ENCODE results near the gene HLCS. TPM values are rescaled to one million over a fixed set of nuclear protein-coding genes. Genes with fewer than 3 reads are reported as not detected.

Gene HLCS
- total and polyA plus RNA-seq, 2 donors (not counting 3 experiments of a cell fraction or from before 2014, with no cell fraction given), result 6.7 to 17.2 TPM

DNA sequence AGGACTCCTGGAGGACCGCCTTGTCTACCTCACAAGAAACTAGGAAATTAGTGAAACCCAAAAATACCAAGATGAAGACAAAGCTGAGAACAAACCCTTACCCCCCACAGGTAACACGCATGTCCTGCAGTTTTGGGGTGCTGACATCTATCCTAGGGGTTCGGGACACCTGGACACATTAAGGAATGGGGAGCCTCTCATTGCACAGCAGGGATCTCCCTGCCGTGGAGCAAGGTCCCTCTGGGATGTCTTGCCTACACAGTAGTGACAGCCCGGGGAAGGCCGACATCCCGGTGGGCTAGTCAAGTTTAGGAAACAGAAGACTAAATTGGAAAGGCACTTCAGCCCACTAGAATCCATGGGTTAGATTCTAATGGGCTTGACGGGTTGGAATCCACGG is 223.0 kb downstream of the HLCS start:
- CTCF ChIA-PET, result interaction anchor here (1.0 to 5.8 kb wide), 4 partner anchors 111 to 184 kb away, joined by 3 to 34 read pairs (median 16); no protein-coding TSS in a partner anchor
- dilution Hi-C loops (cut with MboI; ENCODE audit: extremely low pct_ligation_motif_present, low sequenced_read_pairs), result no loop called here
- intact Hi-C loops (cut with micrococcal nuclease), result no loop called here
- FAIRE-seq (no peak), DNase-seq (ENCODE audit: low read depth, low spot score) (no peak)
- H3K4me3 ChIP-seq (replicated peaks in 1 of 3; ENCODE audit: insufficient read depth in 1 of 3, low read depth in 1 of 3, low read length in 3 of 3), result no peak overlapping the region
- H3K4me2 ChIP-seq (ENCODE audit: insufficient read depth, low read length), result no peak overlapping the region
- H3K4me1 ChIP-seq (ENCODE audit: control insufficient read depth, extremely low read depth, insufficient read depth, low read length), result peaks cover 3% of the 10 kb centered on the region
- BruUV-seq (replicated peaks), result no TSS peak
- H3K9me3 ChIP-seq (replicated peaks; ENCODE audit: control insufficient read depth, insufficient read depth, low read length), result no peaks in the 10 kb centered on the region
- no peak overlapping the region for H3K27ac ChIP-seq (ENCODE audit: insufficient read depth, low read depth, low read length)
- no peak overlapping the region for H2AFZ ChIP-seq (ENCODE audit: low read depth, low read length)
- no peaks in the 10 kb centered on the region for H3K79me2 ChIP-seq (ENCODE audit: control insufficient read depth, insufficient read depth, low read length)
- POLR2A ChIA-PET, result no interaction called here
- H3K36me3 ChIP-seq (ENCODE audit: control insufficient read depth in 2 of 2, extremely low read depth in 1 of 2, insufficient read depth in 2 of 2, low read length in 2 of 2), result no peaks in the 10 kb centered on the region
- no peaks in the 10 kb centered on the region for H3K9me1 ChIP-seq (replicated peaks; ENCODE audit: control insufficient read depth, extremely low read depth, insufficient read depth, low read length)
- no peaks in the 10 kb centered on the region for H4K20me1 ChIP-seq (replicated peaks; ENCODE audit: control insufficient read depth, extremely low read depth, insufficient read depth, low read length)
- no peak for TF ChIP-seq MYC (IDR thresholded peaks at IDR 0.05; ENCODE audit: low read depth, low read length)
- TF ChIP-seq, protein P1, sequence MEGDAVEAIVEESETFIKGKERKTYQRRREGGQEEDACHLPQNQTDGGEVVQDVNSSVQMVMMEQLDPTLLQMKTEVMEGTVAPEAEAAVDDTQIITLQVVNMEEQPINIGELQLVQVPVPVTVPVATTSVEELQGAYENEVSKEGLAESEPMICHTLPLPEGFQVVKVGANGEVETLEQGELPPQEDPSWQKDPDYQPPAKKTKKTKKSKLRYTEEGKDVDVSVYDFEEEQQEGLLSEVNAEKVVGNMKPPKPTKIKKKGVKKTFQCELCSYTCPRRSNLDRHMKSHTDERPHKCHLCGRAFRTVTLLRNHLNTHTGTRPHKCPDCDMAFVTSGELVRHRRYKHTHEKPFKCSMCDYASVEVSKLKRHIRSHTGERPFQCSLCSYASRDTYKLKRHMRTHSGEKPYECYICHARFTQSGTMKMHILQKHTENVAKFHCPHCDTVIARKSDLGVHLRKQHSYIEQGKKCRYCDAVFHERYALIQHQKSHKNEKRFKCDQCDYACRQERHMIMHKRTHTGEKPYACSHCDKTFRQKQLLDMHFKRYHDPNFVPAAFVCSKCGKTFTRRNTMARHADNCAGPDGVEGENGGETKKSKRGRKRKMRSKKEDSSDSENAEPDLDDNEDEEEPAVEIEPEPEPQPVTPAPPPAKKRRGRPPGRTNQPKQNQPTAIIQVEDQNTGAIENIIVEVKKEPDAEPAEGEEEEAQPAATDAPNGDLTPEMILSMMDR (IDR thresholded peaks at IDR 0.05; ENCODE audit: extremely low read depth in 1 of 2, insufficient read depth in 1 of 2, low read depth in 1 of 2, low read length in 2 of 2), result no peak
- H3K27me3 ChIP-seq (ENCODE audit: control insufficient read depth in 2 of 2, insufficient read depth in 2 of 2, low read length in 2 of 2), result peaks cover 0 to 13% of the 10 kb centered on the region in 2 experiments
- H3K9ac ChIP-seq (replicated peaks; ENCODE audit: extremely low read depth, insufficient read depth, low read length), result no peak overlapping the region

DNA sequence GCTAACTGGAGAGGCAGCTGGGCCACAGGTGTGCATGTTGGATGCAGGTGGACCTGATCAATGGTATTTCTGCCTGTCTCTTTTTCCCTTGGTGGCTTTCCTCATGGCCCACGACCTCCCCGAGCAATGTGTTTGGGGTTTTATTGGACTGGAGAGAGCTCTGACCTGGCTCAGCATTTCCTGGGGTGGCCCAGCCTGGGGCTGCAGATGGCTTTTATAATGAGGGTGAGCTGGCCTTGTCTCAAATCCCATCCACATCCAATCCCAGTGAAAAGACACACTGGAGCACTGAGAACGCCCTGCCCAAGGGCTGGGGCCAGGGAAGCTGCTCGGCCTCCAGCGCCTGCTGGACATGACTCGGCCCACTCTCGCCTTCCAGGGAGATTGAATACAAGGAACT is 223.5 kb downstream of the HLCS start:
- H3K4me3 ChIP-seq (replicated peaks in 1 of 3; ENCODE audit: insufficient read depth in 1 of 3, low read depth in 1 of 3, low read length in 3 of 3), result no peak overlapping the region
- CTCF ChIA-PET, result interaction anchor here (1.0 to 5.8 kb wide), 4 partner anchors 111 to 184 kb away, joined by 3 to 34 read pairs (median 16); no protein-coding TSS in a partner anchor
- no peaks in the 10 kb centered on the region for H3K9me1 ChIP-seq (replicated peaks; ENCODE audit: control insufficient read depth, extremely low read depth, insufficient read depth, low read length)
- no peak overlapping the region for H3K9ac ChIP-seq (replicated peaks; ENCODE audit: extremely low read depth, insufficient read depth, low read length)
- no peaks in the 10 kb centered on the region for H3K79me2 ChIP-seq (ENCODE audit: control insufficient read depth, insufficient read depth, low read length)
- DNase-seq (ENCODE audit: low read depth, low spot score) (no peak), FAIRE-seq (no peak)
- dilution Hi-C loops (cut with MboI; ENCODE audit: extremely low pct_ligation_motif_present, low sequenced_read_pairs), result no loop called here
- no peaks in the 10 kb centered on the region for H4K20me1 ChIP-seq (replicated peaks; ENCODE audit: control insufficient read depth, extremely low read depth, insufficient read depth, low read length)
- no peaks in the 10 kb centered on the region for H3K9me3 ChIP-seq (replicated peaks; ENCODE audit: control insufficient read depth, insufficient read depth, low read length)
- no peak overlapping the region for H3K27ac ChIP-seq (ENCODE audit: insufficient read depth, low read depth, low read length)
- no TSS peak for BruUV-seq (replicated peaks)
- H3K4me1 ChIP-seq (ENCODE audit: control insufficient read depth, extremely low read depth, insufficient read depth, low read length), result peaks cover 3% of the 10 kb centered on the region
- TF ChIP-seq FOS (IDR thresholded peaks at IDR 0.05; ENCODE audit: borderline replicate concordance, insufficient read depth, low read length) (no peak), MYC (IDR thresholded peaks at IDR 0.05; ENCODE audit: low read depth, low read length) (no peak), EZH2 (IDR thresholded peaks at IDR 0.05; ENCODE audit: borderline replicate concordance, low read depth, low read length, severe bottlenecking) (no peak), POLR2A (IDR thresholded peaks at IDR 0.05; ENCODE audit: low read depth, low read length) (no peak), POLR2AphosphoS5 (IDR thresholded peaks at IDR 0.05; ENCODE audit: insufficient read depth, low read depth, low read length) (no peak)
- TF ChIP-seq, protein P1 (IDR thresholded peaks at IDR 0.05; ENCODE audit: extremely low read depth in 1 of 2, insufficient read depth in 1 of 2, low read depth in 1 of 2, low read length in 2 of 2), result no peak
- H3K27me3 ChIP-seq (ENCODE audit: control insufficient read depth in 2 of 2, insufficient read depth in 2 of 2, low read length in 2 of 2), result peaks cover 0 to 11% of the 10 kb centered on the region in 2 experiments
- no peak overlapping the region for H3K4me2 ChIP-seq (ENCODE audit: insufficient read depth, low read length)
- POLR2A ChIA-PET, result no interaction called here
- no peak overlapping the region for H2AFZ ChIP-seq (ENCODE audit: low read depth, low read length)
- intact Hi-C loops (cut with micrococcal nuclease), result no loop called here
- no peaks in the 10 kb centered on the region for H3K36me3 ChIP-seq (ENCODE audit: control insufficient read depth in 2 of 2, extremely low read depth in 1 of 2, insufficient read depth in 2 of 2, low read length in 2 of 2)

Data from endothelial cell of umbilical vein (primary cell).